ENCODE measurements around the gene TENT4A. TPM values are rescaled to one million over a fixed set of nuclear protein-coding genes. Genes with fewer than 3 reads are reported as not detected.
A peak's percentile ranks its signal among the peaks of the same experiment; 100 is the strongest.

Gene TENT4A
- total RNA-seq, 1 donor from 2014 or later: 41.2 TPM

DNA sequence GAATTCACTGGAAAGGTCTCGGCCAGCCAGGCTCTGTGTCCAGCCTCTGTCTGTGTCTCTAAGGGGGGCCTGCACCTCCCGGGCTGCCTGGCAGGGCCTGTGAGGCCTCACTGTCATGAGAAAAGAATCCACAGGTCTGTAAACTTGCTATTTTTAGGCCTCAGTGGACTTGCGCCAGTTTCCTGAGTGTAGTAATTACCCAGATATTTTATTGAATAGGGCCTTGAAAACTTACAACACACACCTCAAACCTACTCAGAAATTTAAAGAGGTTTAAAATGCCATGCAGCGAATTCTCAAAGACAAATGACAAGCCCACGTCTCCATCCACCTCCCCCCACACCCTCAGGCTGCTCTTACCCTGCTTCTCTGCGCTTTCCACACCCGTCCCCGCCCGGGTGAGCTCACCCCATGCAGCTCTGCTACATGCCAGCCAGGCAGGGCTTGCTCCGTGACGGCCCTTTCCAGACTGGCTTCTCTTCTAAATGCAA lies 8.8 kb upstream of the TENT4A start:
- no peak for DNase-seq (ENCODE audit: low read depth, low spot score)
- no peaks in the 10 kb centered on the region for H3K36me3 Mint-ChIP-seq (ENCODE audit: low read depth)
- H3K27ac Mint-ChIP-seq (ENCODE audit: unreplicated experiment): no peak overlapping the region
- TF ChIP-seq CTCF (conservative IDR thresholded peaks at IDR 0.05): no peak
- peaks cover 25% of the 10 kb centered on the region for H3K4me1 Mint-ChIP-seq
- peaks cover 14% of the 10 kb centered on the region for H3K27me3 Mint-ChIP-seq (ENCODE audit: low read depth)
- H3K9me3 Mint-ChIP-seq: no peaks in the 10 kb centered on the region
- H3K4me3 Mint-ChIP-seq: no peak overlapping the region

GRCh38 chr5:6705088-6705487 lies 8.1 kb upstream of the TENT4A start:
- no peak for TF ChIP-seq CTCF (conservative IDR thresholded peaks at IDR 0.05)
- H3K4me3 Mint-ChIP-seq: no peak overlapping the region
- no peak overlapping the region for H3K27ac Mint-ChIP-seq (ENCODE audit: unreplicated experiment)
- H3K27me3 Mint-ChIP-seq (ENCODE audit: low read depth): peaks cover 12% of the 10 kb centered on the region
- H3K9me3 Mint-ChIP-seq: no peaks in the 10 kb centered on the region
- H3K4me1 Mint-ChIP-seq: peaks cover 23% of the 10 kb centered on the region
- H3K36me3 Mint-ChIP-seq (ENCODE audit: low read depth): no peaks in the 10 kb centered on the region
- DNase-seq (ENCODE audit: low read depth, low spot score): no peak

DNA sequence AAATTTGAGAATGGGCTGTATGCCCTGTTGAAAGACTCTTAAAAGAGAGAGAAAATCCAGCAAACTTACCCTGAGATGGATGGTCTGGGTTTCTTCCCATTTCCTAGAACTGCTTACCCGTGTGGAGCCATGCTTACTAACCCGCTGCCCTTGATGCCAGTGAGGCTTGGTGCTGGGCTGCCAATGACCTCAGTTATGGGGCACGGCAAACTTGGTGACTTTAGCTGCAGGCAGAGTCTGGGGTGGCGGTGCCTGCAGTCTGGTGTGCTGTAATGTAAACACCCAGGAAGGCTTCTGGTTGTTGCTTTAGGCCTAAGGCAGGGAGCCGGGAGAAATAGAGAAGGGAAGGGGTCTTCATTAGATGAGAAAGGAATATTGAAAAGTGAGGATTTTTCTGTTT lies 7.3 kb upstream of the TENT4A start:
- no peak for DNase-seq (ENCODE audit: low read depth, low spot score)
- no peak for TF ChIP-seq CTCF (conservative IDR thresholded peaks at IDR 0.05)
- no peaks in the 10 kb centered on the region for H3K36me3 Mint-ChIP-seq (ENCODE audit: low read depth)
- H3K4me3 Mint-ChIP-seq: no peak overlapping the region
- peaks cover 23% of the 10 kb centered on the region for H3K4me1 Mint-ChIP-seq
- no peaks in the 10 kb centered on the region for H3K9me3 Mint-ChIP-seq
- H3K27ac Mint-ChIP-seq (ENCODE audit: unreplicated experiment): no peak overlapping the region
- peaks cover 7% of the 10 kb centered on the region for H3K27me3 Mint-ChIP-seq (ENCODE audit: low read depth)

GRCh38 chr5:6707852-6708251 lies 5.4 kb upstream of the TENT4A start:
- no peak for DNase-seq (ENCODE audit: low read depth, low spot score)
- Mint-ChIP-seq H3K27me3 (ENCODE audit: low read depth) (peaks cover 2% of the 10 kb centered on the region), H3K9me3 (no peaks in the 10 kb centered on the region), H3K36me3 (ENCODE audit: low read depth) (no peaks in the 10 kb centered on the region), H3K4me3 (peak overlapping the region; percentile 19), H3K27ac (ENCODE audit: unreplicated experiment) (no peak overlapping the region), H3K4me1 (peaks cover 24% of the 10 kb centered on the region)
- TF ChIP-seq CTCF (conservative IDR thresholded peaks at IDR 0.05): no peak

DNA sequence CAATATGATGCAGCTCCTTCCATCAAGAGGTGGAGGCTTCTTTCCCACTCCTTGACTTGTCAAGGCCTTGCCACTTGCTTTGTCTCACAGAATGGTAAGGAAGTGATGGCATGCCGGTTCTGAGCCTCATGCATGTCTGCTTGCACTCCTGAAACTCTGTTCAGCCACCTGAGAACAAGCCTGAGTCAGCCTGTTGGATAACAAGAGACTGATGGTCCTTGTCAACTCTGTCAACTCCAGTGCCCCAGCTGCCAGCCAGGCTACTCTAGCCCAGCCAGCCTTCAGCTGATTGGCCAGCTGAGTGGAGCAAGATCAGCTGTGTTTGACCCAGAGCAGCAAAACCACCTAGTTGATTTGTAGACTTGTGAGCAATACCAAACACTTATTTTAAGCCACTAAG lies 4.4 kb upstream of the TENT4A start:
- DNase-seq (ENCODE audit: low read depth, low spot score): no peak
- Mint-ChIP-seq H3K27me3 (ENCODE audit: low read depth) (peaks cover 2% of the 10 kb centered on the region), H3K4me3 (no peak overlapping the region), H3K4me1 (peaks cover 24% of the 10 kb centered on the region), H3K9me3 (no peaks in the 10 kb centered on the region), H3K36me3 (ENCODE audit: low read depth) (no peaks in the 10 kb centered on the region), H3K27ac (ENCODE audit: unreplicated experiment) (no peak overlapping the region)
- no peak for TF ChIP-seq CTCF (conservative IDR thresholded peaks at IDR 0.05)

- no peaks in the 10 kb centered on the region for H3K36me3 Mint-ChIP-seq (ENCODE audit: low read depth)
- no peak for TF ChIP-seq CTCF (conservative IDR thresholded peaks at IDR 0.05)
- H3K4me1 Mint-ChIP-seq: peaks cover 23% of the 10 kb centered on the region
- H3K27me3 Mint-ChIP-seq (ENCODE audit: low read depth): peaks cover 2% of the 10 kb centered on the region
- H3K4me3 Mint-ChIP-seq: peak overlapping the region; percentile 84
- H3K9me3 Mint-ChIP-seq: no peaks in the 10 kb centered on the region
- H3K27ac Mint-ChIP-seq (ENCODE audit: unreplicated experiment): no peak overlapping the region
- no peak for DNase-seq (ENCODE audit: low read depth, low spot score)
These were observed 3.2 kb upstream of the TENT4A start for GRCh38 chr5:6710070-6710469.

Measured in neural crest cell (in vitro differentiated cells).